HCT116 (cell line): ENCODE measurements around the gene DIO3.

ENCODE experiments used
- CEBPB ChIP-seq: IDR thresholded peaks from 2 replicates; pipeline ENCODE4 v1.6.1; 2012; ENCODE audit warnings: low read depth
- CTCF ChIP-seq, 3 experiments: fragments of 200-600 bp in 1 of 3; sonication (generic) in 1 of 3; IDR thresholded peaks in 2 of 3; conservative IDR thresholded peaks in 1 of 3; 2 replicates each; pipeline ENCODE4 v1.5.1; 2012 to 2017; ENCODE audit warnings: low read depth in 2 of 3, low read length in 2 of 3, antibody characterized with exemption in 1 of 3, borderline replicate concordance in 1 of 3, control low read depth in 1 of 3, mild to moderate bottlenecking in 1 of 3, mixed read lengths in 1 of 3, mixed run types in 1 of 3, moderate library complexity in 1 of 3; ENCODE audit not compliant: insufficient read depth in 1 of 3
- EZH2 ChIP-seq: fragments of 200-600 bp; sonication (generic); IDR thresholded peaks from 2 replicates; pipeline ENCODE4 v1.6.1; 2017; ENCODE audit warnings: antibody characterized with exemption, mixed run types
- JUND ChIP-seq: IDR thresholded peaks from 2 replicates; pipeline ENCODE4 v1.6.1; 2012
- MAX ChIP-seq: IDR thresholded peaks from 2 replicates; pipeline ENCODE4 v1.6.1; 2012
- POLR2A ChIP-seq: IDR thresholded peaks from 2 replicates; pipeline ENCODE4 v1.7.0; 2011; ENCODE audit warnings: borderline replicate concordance; ENCODE audit not compliant: insufficient read depth, insufficient read length; ENCODE audit errors: extremely low read depth
- POLR2AphosphoS5 ChIP-seq: IDR thresholded peaks from 2 replicates; pipeline ENCODE4 v1.6.1; 2011; ENCODE audit warnings: mild to moderate bottlenecking, low read depth, low read length, moderate library complexity
- SRF ChIP-seq: IDR thresholded peaks from 2 replicates; pipeline ENCODE4 v1.6.1; 2012; ENCODE audit warnings: low read depth

GRCh38 chr14:101563654-101564443 is 2.6 kb downstream of the DIO3 start:
- TF ChIP-seq CEBPB (no peak), EZH2 (no peak), POLR2A (no peak), CTCF (IDR thresholded peaks at IDR 0.05 in 2 of 3, conservative IDR thresholded peaks at IDR 0.05 in 1 of 3; ENCODE audit: borderline replicate concordance in 1 of 3, insufficient read depth in 1 of 3, low read depth in 2 of 3, low read length in 2 of 3) (no peak), POLR2AphosphoS5 (no peak), MAX (no peak), SRF (no peak), JUND (no peak)
